Stomach (tissue), 9 donors: Measurements from ENCODE around the gene CYP4F2. TPM values are rescaled to one million over a fixed set of nuclear protein-coding genes. Genes with fewer than 3 reads are reported as not detected.
"Not testable (repeated sequence)": the region's sequence is repeated elsewhere in the genome, so short reads cannot be mapped to it uniquely, and the experiment has no call there.

Source experiments
- DNase-seq, 2 donors: peaks; one replicate each; pipeline versions ENCODE4 v3.0.0 to v3.0.0-alpha.2; 2013 to 2019
- H3K27ac ChIP-seq, 5 donors: fragments of 200-600 bp in 4 of 5; sonication (generic) in 4 of 5; one replicate each; pipeline ENCODE4 v1.5.1; 2013 to 2019; ENCODE audit warnings: mild to moderate bottlenecking in 1 of 5, moderate library complexity in 1 of 5
- H3K27me3 ChIP-seq, 3 donors: fragments of 200-600 bp; sonication (generic); one replicate each; pipeline ENCODE4 v1.5.1; 2017 to 2019; ENCODE audit warnings: mixed run types in 1 of 3
- H3K36me3 ChIP-seq, 4 donors: fragments of 200-600 bp; sonication (generic); 1 replicate in 3 of 4; 2 replicates in 1 of 4; pipeline ENCODE4 v1.5.1; 2016 to 2019
- H3K4me1 ChIP-seq, 4 donors: fragments of 200-600 bp; sonication (generic); one replicate each; pipeline ENCODE4 v1.5.1; 2016 to 2019
- H3K4me3 ChIP-seq, 4 donors: fragments of 200-600 bp; sonication (generic) in 3 of 4; one replicate each; pipeline ENCODE4 v1.5.1; 2016 to 2019; ENCODE audit warnings: mild to moderate bottlenecking in 1 of 4
- H3K9me3 ChIP-seq, 4 donors: fragments of 200-600 bp; sonication (generic); one replicate each; pipeline ENCODE4 v1.5.1; 2016 to 2019
- CTCF ChIP-seq, 7 experiments: fragments of 450-650 bp in 4 of 7; fragments of 200-600 bp in 3 of 7; sonication (generic) in 3 of 7; IDR thresholded peaks; one replicate each; pipeline ENCODE4 v1.5.1; 2016 to 2019; ENCODE audit warnings: antibody characterized with exemption in 7 of 7, control low read depth in 2 of 7, mild to moderate bottlenecking in 1 of 7
- EP300 ChIP-seq: sonication (generic); formaldehyde crosslinking; IDR thresholded peaks from one replicate; pipeline ENCODE4 v1.6.1; 2017; ENCODE audit warnings: antibody characterized with exemption
- POLR2A ChIP-seq, 4 donors: fragments of 450-650 bp; IDR thresholded peaks; one replicate each; pipeline ENCODE4 v1.6.1; 2016; ENCODE audit warnings: antibody characterized with exemption in 4 of 4, control low read depth in 2 of 4, mild to moderate bottlenecking in 1 of 4, moderate library complexity in 1 of 4
- POLR2AphosphoS5 ChIP-seq, 3 donors: sonication (generic); formaldehyde crosslinking; IDR thresholded peaks; one replicate each; pipeline ENCODE4 v1.6.1; 2016; ENCODE audit warnings: antibody characterized with exemption in 3 of 3
- WGBS, 5 donors: extraction: QIAGEN DNeasy Blood & Tissue Kit in 3 of 5; methylation state at CpG; one replicate each; pipeline versions ENCODE4 v1.1.5 to v1.1.7; 2013 to 2018; 5-methylcytosine and 5-hydroxymethylcytosine counted together
- intact Hi-C: fragments of 100-400 bp; cut with DNase I; formaldehyde crosslinking; loops from one replicate; pipeline ENCODE4 v1.15.1; 2023; ENCODE audit warnings: low total_unique reads
- polyA plus RNA-seq, 3 donors: library from polyadenylated mRNA; stranded (reverse); fragments of 200-250 nt; gene quantifications; one replicate each; pipeline ENCODE4 v1.2.3, GENCODE V29; 2013
- total RNA-seq, 5 donors: library from RNA; depleted of rRNA; stranded (reverse); fragments of >200 nt; gene quantifications; one replicate each; pipeline versions ENCODE4 v1.1.0 to v1.2.3, GENCODE V29; 2014 to 2016
- donor health status: healthy with polysubstance abuse.
- donor health status: Bipolar disorder and iron deficiency.
- donor health status: healthy.

CYP4F2 gene
- total and polyA plus RNA-seq, 8 donors: 0.13 to 121 TPM; not detected in 6

- H3K4me3 ChIP-seq: peak overlapping the region; percentile 52 to 81 (median 60)
- no peak for TF ChIP-seq EP300
- TF ChIP-seq CTCF (IDR thresholded peaks at IDR 0.05): no peak
- TF ChIP-seq POLR2A (IDR thresholded peaks at IDR 0.05): no peak
- TF ChIP-seq POLR2AphosphoS5 (IDR thresholded peaks at IDR 0.05): peak in 2 of 3 donors; percentile 68 to 77
- no peaks in the 10 kb centered on the region for H3K27me3 ChIP-seq
- no peaks in the 10 kb centered on the region for H3K9me3 ChIP-seq
- peak in 1 of 2 donors; percentile 75 for DNase-seq
- intact Hi-C loops: no loop called here
- H3K36me3 ChIP-seq: no peaks in the 10 kb centered on the region
- WGBS, 5 donors: 0 to 1% (median 1%) methylated on average over 9 of the region's 9 CpGs
- H3K4me1 ChIP-seq: peaks cover 7 to 26% (median 17%) of the 10 kb centered on the region in 4 donors
- H3K27ac ChIP-seq: peak overlapping the region; percentile 99
Observed at GRCh38 chr19:15837221-15837731, 60.6 kb downstream of the CYP4F2 start.

GRCh38 chr19:15836330-15837220 is 61.3 kb downstream of the CYP4F2 start:
- H3K36me3 ChIP-seq: no peaks in the 10 kb centered on the region
- H3K27ac ChIP-seq: peak overlapping the region; percentile 99
- intact Hi-C loops: no loop called here
- peak overlapping the region; percentile 52 to 81 (median 60) for H3K4me3 ChIP-seq
- H3K27me3 ChIP-seq: no peaks in the 10 kb centered on the region
- DNase-seq: peak; percentile 96 to 99
- no peaks in the 10 kb centered on the region for H3K9me3 ChIP-seq
- WGBS, 5 donors: 0 to 2% (median 1%) methylated on average over 32 to 65 of the region's 65 CpGs
- peak in 1 of 4 donors; percentile 73 for TF ChIP-seq POLR2A (IDR thresholded peaks at IDR 0.05)
- TF ChIP-seq POLR2AphosphoS5 (IDR thresholded peaks at IDR 0.05): peak; percentile 41 to 97 (median 88)
- no peak for TF ChIP-seq EP300
- H3K4me1 ChIP-seq: peaks cover 7 to 26% (median 17%) of the 10 kb centered on the region in 4 donors

GRCh38 chr19:15835565-15836329 is 62.1 kb downstream of the CYP4F2 start:
- 29 to 37% (median 34%) methylated on average over 11 of the region's 11 CpGs for WGBS, 5 donors
- H3K4me3 ChIP-seq: peak overlapping the region; percentile 52 to 81 (median 60)
- H3K9me3 ChIP-seq, H3K27me3 ChIP-seq, intact Hi-C loops, H3K36me3 ChIP-seq: not testable (repeated sequence)
- TF ChIP-seq POLR2AphosphoS5 (IDR thresholded peaks at IDR 0.05): peak in 1 of 3 donors; percentile 3
- H3K4me1 ChIP-seq: peaks cover 7 to 26% (median 17%) of the 10 kb centered on the region in 4 donors
- H3K27ac ChIP-seq: peak overlapping the region; percentile 99
- DNase-seq: peak; percentile 26 to 75

GRCh38 chr19:15834232-15834631 is 63.6 kb downstream of the CYP4F2 start:
- WGBS, 5 donors: 92 to 98% (median 97%) methylated on average over 3 of the region's 3 CpGs
- H3K27ac ChIP-seq, H3K9me3 ChIP-seq, H3K36me3 ChIP-seq, H3K27me3 ChIP-seq, DNase-seq, H3K4me3 ChIP-seq, intact Hi-C loops: not testable (repeated sequence)
- H3K4me1 ChIP-seq: peaks cover 7 to 26% (median 17%) of the 10 kb centered on the region in 4 donors

GRCh38 chr19:15831626-15832025 is 66.2 kb downstream of the CYP4F2 start:
- H3K4me1 ChIP-seq: peaks cover 7 to 16% (median 9%) of the 10 kb centered on the region in 4 donors
- no peak overlapping the region for H3K4me3 ChIP-seq
- DNase-seq: no peak
- TF ChIP-seq EP300: no peak
- TF ChIP-seq POLR2A (IDR thresholded peaks at IDR 0.05): no peak
- TF ChIP-seq POLR2AphosphoS5 (IDR thresholded peaks at IDR 0.05): no peak
- no peak for TF ChIP-seq CTCF (IDR thresholded peaks at IDR 0.05)
- intact Hi-C loops: no loop called here
- WGBS, 5 donors: 82 to 91% (median 85%) methylated on average over 5 of the region's 5 CpGs
- H3K36me3 ChIP-seq: no peaks in the 10 kb centered on the region
- peaks cover 0 to 14% (median 9%) of the 10 kb centered on the region in 3 donors for H3K27me3 ChIP-seq
- H3K27ac ChIP-seq: no peak overlapping the region
- H3K9me3 ChIP-seq: no peaks in the 10 kb centered on the region
